Neural cell (in vitro differentiated cells): ENCODE measurements around the gene IFNLR1. TPM values are rescaled to one million over a fixed set of nuclear protein-coding genes. Genes with fewer than 3 reads are reported as not detected.

ENCODE experiments used
- H2AFZ ChIP-seq: fragments of 200-600, 300-800 bp; sonication (generic), shearing (Covaris generic); 2 replicates; pipeline ENCODE4 v1.6.0; 2014; ENCODE audit warnings: low read depth, mild to moderate bottlenecking, antibody characterized with exemption, low read length, moderate library complexity
- H3F3A ChIP-seq: fragments of 200-600 bp; shearing (Covaris generic); 2 replicates; pipeline ENCODE4 v1.6.1; 2016; ENCODE audit warnings: mild to moderate bottlenecking, moderate library complexity, mixed read lengths, antibody characterized with exemption, low read length; ENCODE audit not compliant: insufficient read depth, poor library complexity, severe bottlenecking
- H3K27ac ChIP-seq: fragments of 200-600, 300-800 bp; sonication (generic), shearing (Covaris generic); 2 replicates; pipeline ENCODE4 v1.5.1; 2014; ENCODE audit warnings: mild to moderate bottlenecking, low read length, moderate library complexity
- H3K27me3 ChIP-seq: fragments of 300-800, 200-600 bp; sonication (generic), shearing (Covaris generic); 2 replicates; pipeline ENCODE4 v1.6.0; 2014; ENCODE audit warnings: mild to moderate bottlenecking, low read depth, low read length, moderate library complexity; ENCODE audit not compliant: insufficient read depth
- H3K36me3 ChIP-seq: fragments of 300-800, 200-600 bp; sonication (generic), shearing (Covaris generic); 2 replicates; pipeline ENCODE4 v1.5.1; 2014; ENCODE audit warnings: mild to moderate bottlenecking, antibody characterized with exemption, low read length, moderate library complexity; ENCODE audit not compliant: insufficient read depth
- H3K4me2 ChIP-seq: fragments of 300-800, 200-600 bp; sonication (generic), shearing (Covaris generic); 2 replicates; pipeline ENCODE4 v1.6.0; 2014; ENCODE audit warnings: mild to moderate bottlenecking, low read length
- H3K4me3 ChIP-seq: fragments of 300-800, 200-600 bp; sonication (generic), shearing (Covaris generic); 2 replicates; pipeline ENCODE4 v1.5.1; 2014; ENCODE audit warnings: mild to moderate bottlenecking, low read length, moderate library complexity
- H3K79me2 ChIP-seq: fragments of 200-600 bp; shearing (Covaris generic); replicated peaks from 2 replicates; pipeline ENCODE4 v1.6.0; 2014; ENCODE audit warnings: mild to moderate bottlenecking, low read length, moderate library complexity; ENCODE audit not compliant: insufficient read depth
- H3K9ac ChIP-seq: fragments of 300-800, 200-600 bp; sonication (generic), shearing (Covaris generic); 2 replicates; pipeline ENCODE4 v1.6.1; 2016; ENCODE audit warnings: mild to moderate bottlenecking, low read length, mixed read lengths
- H3K9me2 ChIP-seq: fragments of 200-600 bp; shearing (Covaris generic); 2 replicates; pipeline ENCODE4 v1.6.1; 2016; ENCODE audit warnings: mild to moderate bottlenecking, low read length, mixed read lengths; ENCODE audit not compliant: insufficient read depth
- H3K9me3 ChIP-seq: fragments of 200-600, 300-800 bp; sonication (generic), shearing (Covaris generic); 2 replicates; pipeline ENCODE4 v1.6.1; 2016; ENCODE audit warnings: mild to moderate bottlenecking, mixed run types, low read length, moderate library complexity, mixed read lengths
- H4K20me1 ChIP-seq: fragments of 200-600 bp; shearing (Covaris generic); 2 replicates; pipeline ENCODE4 v1.6.1; 2016; ENCODE audit warnings: mild to moderate bottlenecking, mixed run types; ENCODE audit not compliant: insufficient read depth
- EP300 ChIP-seq: fragments of 450-650 bp; conservative IDR thresholded peaks from 2 replicates; pipeline ENCODE4 v1.6.1; 2014; ENCODE audit warnings: antibody characterized with exemption, mild to moderate bottlenecking, moderate library complexity; ENCODE audit not compliant: poor library complexity, severe bottlenecking
- EZH2 ChIP-seq: fragments of 200-600, 300-800 bp; shearing (Covaris generic), sonication (generic); IDR thresholded peaks from 2 replicates; pipeline ENCODE4 v1.6.1; 2014; ENCODE audit warnings: antibody characterized with exemption, low read length, borderline replicate concordance, mild to moderate bottlenecking; ENCODE audit not compliant: insufficient read depth, poor library complexity, severe bottlenecking
- MXI1 ChIP-seq: fragments of 450-650 bp; conservative IDR thresholded peaks from 2 replicates; pipeline ENCODE4 v1.6.1; 2014; ENCODE audit warnings: antibody characterized with exemption, mild to moderate bottlenecking; ENCODE audit not compliant: poor library complexity, severe bottlenecking
- POLR2AphosphoS5 ChIP-seq: IDR thresholded peaks from 2 replicates; pipeline ENCODE4 v1.6.1; 2012
- RAD21 ChIP-seq: fragments of 450-650 bp; conservative IDR thresholded peaks from 2 replicates; pipeline ENCODE4 v1.6.1; 2014; ENCODE audit warnings: antibody characterized with exemption, mild to moderate bottlenecking, moderate library complexity
- TAF1 ChIP-seq: IDR thresholded peaks from 2 replicates; pipeline ENCODE4 v1.6.1; 2012; ENCODE audit warnings: low read depth
- polyA plus RNA-seq: library from polyadenylated mRNA; depleted of rRNA; stranded (reverse); fragments of >200 nt; gene quantifications from 2 replicates; pipeline ENCODE4 v1.2.3, GENCODE V29; 2014
- TF ChIP-seq, protein P1 (sequence below): IDR thresholded peaks from 2 replicates; pipeline ENCODE4 v1.6.1; 2012; ENCODE audit warnings: borderline replicate concordance

IFNLR1 gene
- polyA plus RNA-seq, 1 donor from 2014 or later: 0.32 TPM

DNA sequence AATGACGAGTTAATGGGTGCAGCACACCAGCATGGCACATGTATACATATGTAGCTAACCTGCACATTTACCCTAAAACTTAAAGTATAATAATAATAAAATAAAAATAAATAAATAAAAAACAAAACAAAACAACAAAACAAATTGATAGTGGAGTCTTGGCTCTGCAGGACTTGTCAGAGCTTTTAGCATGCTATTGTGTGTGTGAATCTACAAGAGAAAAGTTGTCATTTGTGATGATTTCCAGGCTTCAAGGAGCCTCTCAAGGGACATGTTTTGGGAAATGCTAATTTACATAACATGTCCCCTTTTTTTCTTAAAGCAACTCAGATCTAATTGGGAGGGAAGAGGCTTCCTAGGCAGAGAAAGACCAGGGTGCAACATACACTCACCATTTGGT is 53.3 kb downstream of the IFNLR1 start:
- H2AFZ ChIP-seq: no peak overlapping the region
- H3K9me2 ChIP-seq: no peaks in the 10 kb centered on the region
- no peaks in the 10 kb centered on the region for H3K9me3 ChIP-seq
- no peak overlapping the region for H3K4me3 ChIP-seq
- H3K79me2 ChIP-seq: no peaks in the 10 kb centered on the region
- no peak overlapping the region for H3K27ac ChIP-seq
- no peak overlapping the region for H3K9ac ChIP-seq
- H3K4me2 ChIP-seq: no peak overlapping the region
- TF ChIP-seq POLR2AphosphoS5 (no peak), MXI1 (no peak)
- no peaks in the 10 kb centered on the region for H3K36me3 ChIP-seq
- H3F3A ChIP-seq: no peaks in the 10 kb centered on the region
- no peaks in the 10 kb centered on the region for H3K27me3 ChIP-seq
- H4K20me1 ChIP-seq: no peaks in the 10 kb centered on the region

DNA sequence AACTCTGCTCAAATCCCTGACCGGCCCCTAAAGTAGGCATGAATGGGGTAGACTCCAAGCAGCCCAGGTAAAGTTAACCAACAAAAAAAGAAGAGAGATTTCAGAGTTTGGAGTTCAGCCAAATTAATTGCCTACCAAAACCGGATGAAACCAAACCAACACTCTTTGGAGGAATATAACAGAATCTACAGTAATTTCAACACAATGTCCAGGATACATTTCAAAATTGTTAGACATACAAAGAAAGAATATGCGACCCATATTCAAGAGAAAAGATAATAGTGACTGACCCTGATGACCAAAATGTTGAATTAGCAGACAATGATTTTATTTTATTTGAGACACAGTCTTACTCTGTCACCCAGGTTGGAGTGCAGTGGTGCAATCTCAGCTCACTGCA is 56.7 kb downstream of the IFNLR1 start:
- Histone ChIP-seq H3K9ac (no peak overlapping the region), H3K27ac (no peak overlapping the region), H4K20me1 (no peaks in the 10 kb centered on the region), H3K36me3 (no peaks in the 10 kb centered on the region), H3K4me2 (no peak overlapping the region), H3K27me3 (no peaks in the 10 kb centered on the region), H3K9me2 (no peaks in the 10 kb centered on the region), H3K9me3 (no peaks in the 10 kb centered on the region), H3K4me3 (no peak overlapping the region), H3K79me2 (no peaks in the 10 kb centered on the region), H3F3A (no peaks in the 10 kb centered on the region), H2AFZ (no peak overlapping the region)
- no peak for TF ChIP-seq POLR2AphosphoS5
- no peak for TF ChIP-seq EZH2
- no peak for TF ChIP-seq RAD21
- TF ChIP-seq TAF1: no peak
- no peak for TF ChIP-seq MXI1

DNA sequence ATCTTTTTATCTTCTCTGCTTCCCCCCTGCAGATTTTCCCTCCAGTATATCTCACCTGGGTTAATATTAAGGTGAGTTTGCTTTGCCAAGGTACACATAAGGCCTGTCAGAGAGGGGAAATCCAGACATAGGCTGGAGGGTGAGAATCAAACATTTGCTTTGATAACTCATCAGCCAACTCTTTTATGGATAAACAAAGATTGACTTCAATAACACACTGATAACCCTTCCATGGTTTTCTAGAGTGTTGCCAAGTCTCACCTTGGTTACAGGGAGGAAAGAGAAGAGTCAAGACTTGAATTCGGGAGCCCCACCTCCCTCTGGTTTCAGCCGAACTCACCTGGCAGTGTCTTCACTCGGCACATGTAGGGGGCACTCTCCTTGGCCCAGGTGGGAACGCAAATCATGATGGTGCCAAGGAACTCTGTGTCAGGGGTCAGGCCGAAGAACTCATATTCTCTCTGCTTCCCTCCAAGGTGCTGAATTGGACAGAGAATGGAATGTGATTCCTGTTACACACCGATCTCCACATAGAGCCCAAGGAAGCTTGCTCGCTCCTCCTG is 59.2 kb downstream of the IFNLR1 start:
- no peak overlapping the region for H3K4me2 ChIP-seq
- H3K9me2 ChIP-seq: no peaks in the 10 kb centered on the region
- H3F3A ChIP-seq: no peaks in the 10 kb centered on the region
- H2AFZ ChIP-seq: no peak overlapping the region
- no peak overlapping the region for H3K4me3 ChIP-seq
- H3K9me3 ChIP-seq: no peaks in the 10 kb centered on the region
- H3K36me3 ChIP-seq: no peaks in the 10 kb centered on the region
- TF ChIP-seq EP300 (no peak), MXI1 (no peak)
- TF ChIP-seq, protein P1, sequence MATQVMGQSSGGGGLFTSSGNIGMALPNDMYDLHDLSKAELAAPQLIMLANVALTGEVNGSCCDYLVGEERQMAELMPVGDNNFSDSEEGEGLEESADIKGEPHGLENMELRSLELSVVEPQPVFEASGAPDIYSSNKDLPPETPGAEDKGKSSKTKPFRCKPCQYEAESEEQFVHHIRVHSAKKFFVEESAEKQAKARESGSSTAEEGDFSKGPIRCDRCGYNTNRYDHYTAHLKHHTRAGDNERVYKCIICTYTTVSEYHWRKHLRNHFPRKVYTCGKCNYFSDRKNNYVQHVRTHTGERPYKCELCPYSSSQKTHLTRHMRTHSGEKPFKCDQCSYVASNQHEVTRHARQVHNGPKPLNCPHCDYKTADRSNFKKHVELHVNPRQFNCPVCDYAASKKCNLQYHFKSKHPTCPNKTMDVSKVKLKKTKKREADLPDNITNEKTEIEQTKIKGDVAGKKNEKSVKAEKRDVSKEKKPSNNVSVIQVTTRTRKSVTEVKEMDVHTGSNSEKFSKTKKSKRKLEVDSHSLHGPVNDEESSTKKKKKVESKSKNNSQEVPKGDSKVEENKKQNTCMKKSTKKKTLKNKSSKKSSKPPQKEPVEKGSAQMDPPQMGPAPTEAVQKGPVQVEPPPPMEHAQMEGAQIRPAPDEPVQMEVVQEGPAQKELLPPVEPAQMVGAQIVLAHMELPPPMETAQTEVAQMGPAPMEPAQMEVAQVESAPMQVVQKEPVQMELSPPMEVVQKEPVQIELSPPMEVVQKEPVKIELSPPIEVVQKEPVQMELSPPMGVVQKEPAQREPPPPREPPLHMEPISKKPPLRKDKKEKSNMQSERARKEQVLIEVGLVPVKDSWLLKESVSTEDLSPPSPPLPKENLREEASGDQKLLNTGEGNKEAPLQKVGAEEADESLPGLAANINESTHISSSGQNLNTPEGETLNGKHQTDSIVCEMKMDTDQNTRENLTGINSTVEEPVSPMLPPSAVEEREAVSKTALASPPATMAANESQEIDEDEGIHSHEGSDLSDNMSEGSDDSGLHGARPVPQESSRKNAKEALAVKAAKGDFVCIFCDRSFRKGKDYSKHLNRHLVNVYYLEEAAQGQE: no peak
- no peaks in the 10 kb centered on the region for H4K20me1 ChIP-seq
- no peak overlapping the region for H3K9ac ChIP-seq
- H3K27me3 ChIP-seq: no peaks in the 10 kb centered on the region
- no peak overlapping the region for H3K27ac ChIP-seq
- no peaks in the 10 kb centered on the region for H3K79me2 ChIP-seq
